K562 (cell line): ENCODE data around the gene FGF14. TPM values are rescaled to one million over a fixed set of nuclear protein-coding genes. Genes with fewer than 3 reads are reported as not detected.

Experiments
- ATAC-seq: fragments of 200-7000 bp; cut with Tn5 transposase; 3 replicates; pipeline ENCODE4 v1.9.1; 2020; ENCODE audit warnings: moderate library complexity
- BruUV-seq: library from RNA; stranded (reverse); fragments of 400-500 nt; replicated peaks from 2 replicates; lab custom pipeline; 2021; lab: Mats Ljungman, UMichigan
- CTCF ChIA-PET: fragments of 300-600 bp; formaldehyde crosslinking; extraction: SDS; loops from one replicate; lab custom pipeline; 2021; ENCODE audit warnings: low intra/inter-chr PET ratio; lab: Yijun Ruan, JAX
- POLR2A ChIA-PET: fragments of 300-600, 350-650 bp; sonication (Branson Sonifier 250); formaldehyde crosslinking; extraction: SDS; loops from one replicate; lab custom pipeline; 2021; ENCODE audit warnings: antibody characterized with exemption, inconsistent platforms; lab: Yijun Ruan, JAX
- DNase-seq, 4 experiments: peaks; one replicate each; pipeline versions ENCODE4 v3.0.0 to v3.0.0-alpha.2; 2011 to 2018; ENCODE audit warnings: low spot score in 3 of 4, mixed read lengths in 3 of 4; ENCODE audit errors: extremely low read depth in 1 of 4
- FAIRE-seq: peaks from 2 replicates; lab custom pipeline; 2011; peaks lifted over from hg19 to GRCh38; lab: Jason Lieb, UNC
- H2AFZ ChIP-seq: 2 replicates; pipeline ENCODE4 v1.6.0; 2011; ENCODE audit warnings: low read depth, low read length, control low read depth, inconsistent platforms
- H3K27ac ChIP-seq: fragments of 200-600 bp; 3 replicates; pipeline ENCODE4 v1.8.0; 2011; ENCODE audit warnings: low read depth, mild to moderate bottlenecking, control low read depth, inconsistent platforms, low read length, moderate library complexity, mixed read lengths; ENCODE audit errors: extremely low read depth
- H3K27me3 ChIP-seq, 2 experiments: fragments of 300-600 bp in 1 of 2; 2 replicates in 1 of 2; 3 replicates in 1 of 2; pipeline versions ENCODE4 v1.6.0 to v1.8.0; 2011; ENCODE audit warnings: inconsistent platforms in 2 of 2, low read length in 2 of 2, mild to moderate bottlenecking in 1 of 2, mixed read lengths in 1 of 2, moderate library complexity in 1 of 2; ENCODE audit not compliant: control insufficient read depth in 2 of 2, insufficient read depth in 2 of 2
- H3K36me3 ChIP-seq: fragments of 300-600 bp; 3 replicates; pipeline ENCODE4 v1.8.0; 2011; ENCODE audit warnings: mild to moderate bottlenecking, low read length, inconsistent platforms; ENCODE audit not compliant: control insufficient read depth, insufficient read depth
- H3K4me1 ChIP-seq, 2 experiments: fragments of 200-600 bp in 1 of 2; replicated peaks in 1 of 2; 2 replicates in 1 of 2; 3 replicates in 1 of 2; pipeline versions ENCODE4 v1.5.1 to v1.8.0; 2011; ENCODE audit warnings: inconsistent platforms in 2 of 2, low read length in 2 of 2, mild to moderate bottlenecking in 1 of 2, mixed read lengths in 1 of 2, moderate library complexity in 1 of 2; ENCODE audit not compliant: control insufficient read depth in 2 of 2, insufficient read depth in 2 of 2
- H3K4me2 ChIP-seq: 2 replicates; pipeline ENCODE4 v1.6.1; 2011; ENCODE audit warnings: low read length, control low read depth, inconsistent platforms, mixed read lengths; ENCODE audit not compliant: insufficient read depth
- H3K4me3 ChIP-seq: fragments of 200-600 bp; sonication (generic), shearing (Covaris generic); 2 replicates; pipeline ENCODE4 v1.5.1; 2016; ENCODE audit warnings: control low read depth, inconsistent platforms
- H3K79me2 ChIP-seq: fragments of 200-600 bp; 3 replicates; pipeline ENCODE4 v1.8.0; 2011; ENCODE audit warnings: low read length, inconsistent platforms; ENCODE audit not compliant: control insufficient read depth, insufficient read depth
- H3K9ac ChIP-seq, 2 experiments: 2 replicates each; pipeline versions ENCODE4 v1.6.0 to v1.6.1; 2011; ENCODE audit warnings: low read depth in 2 of 2, low read length in 2 of 2, control low read depth in 1 of 2, inconsistent platforms in 1 of 2, mild to moderate bottlenecking in 1 of 2, mixed read lengths in 1 of 2; ENCODE audit not compliant: insufficient read depth in 1 of 2
- H3K9me1 ChIP-seq: one replicate; pipeline ENCODE4 v1.6.0; 2011; ENCODE audit warnings: inconsistent platforms, mild to moderate bottlenecking, low read length, moderate library complexity; ENCODE audit not compliant: control insufficient read depth, insufficient read depth
- H3K9me3 ChIP-seq: replicated peaks from 2 replicates; pipeline ENCODE4 v1.5.1; 2011; ENCODE audit warnings: low read depth, low read length, inconsistent platforms; ENCODE audit not compliant: control insufficient read depth, insufficient read depth
- H4K20me1 ChIP-seq: replicated peaks from 2 replicates; pipeline ENCODE4 v1.6.1; 2011; ENCODE audit warnings: low read length, inconsistent platforms, mixed read lengths; ENCODE audit not compliant: control insufficient read depth, insufficient read depth
- CAMTA2 ChIP-seq: fragments of 250-450 bp; sonication (Bioruptor Pico); conservative IDR thresholded peaks from 2 replicates; pipeline ENCODE4 v1.5.1; 2022
- CGGBP1 ChIP-seq: fragments of 250-450 bp; sonication (Bioruptor Pico); IDR thresholded peaks from 2 replicates; pipeline ENCODE4 v1.9.0; 2021; ENCODE audit warnings: mild to moderate bottlenecking
- ELK1 ChIP-seq: sonication (generic); formaldehyde crosslinking; IDR thresholded peaks from 2 replicates; pipeline ENCODE4 v1.8.1; 2022; ENCODE audit warnings: missing genetic modification reagents
- GABPB2 ChIP-seq: fragments of 250-450 bp; sonication (Bioruptor Pico); conservative IDR thresholded peaks from 2 replicates; pipeline ENCODE4 v1.5.1; 2021; ENCODE audit warnings: mild to moderate bottlenecking
- HSF4 ChIP-seq: fragments of 250-450 bp; sonication (Bioruptor Pico); IDR thresholded peaks from 2 replicates; pipeline ENCODE4 v2.1.2; 2022; ENCODE audit warnings: mild to moderate bottlenecking, moderate library complexity, borderline replicate concordance
- PHTF2 ChIP-seq: fragments of 250-450 bp; sonication (Bioruptor Pico); IDR thresholded peaks from 2 replicates; pipeline ENCODE4 v1.5.0; 2021; ENCODE audit warnings: mild to moderate bottlenecking
- RFX1 ChIP-seq: fragments of 450-650 bp; IDR thresholded peaks from 2 replicates; pipeline ENCODE4 v1.6.1; 2016; ENCODE audit warnings: mild to moderate bottlenecking, moderate library complexity
- SMARCB1 ChIP-seq: IDR thresholded peaks from 2 replicates; pipeline ENCODE4 v1.6.1; 2011; ENCODE audit warnings: improper control_type of control experiment, low read depth; ENCODE audit not compliant: insufficient read length
- SRF ChIP-seq, 2 experiments: fragments of 250-450, 450-650 bp in 1 of 2; sonication (Bioruptor Pico) in 1 of 2; sonication (generic) in 1 of 2; formaldehyde crosslinking; IDR thresholded peaks; 2 replicates each; pipeline versions ENCODE4 v1.5.0 to v1.5.1; 2020 to 2022; ENCODE audit warnings: mild to moderate bottlenecking in 1 of 2, missing genetic modification reagents in 1 of 2
- U2AF1 ChIP-seq: fragments of 200-400 bp; formaldehyde crosslinking; optimal IDR thresholded peaks from 2 replicates; pipeline ENCODE3; 2017; ENCODE audit warnings: mild to moderate bottlenecking, low read depth, low read length, moderate library complexity
- ZBED1 ChIP-seq: IDR thresholded peaks from 2 replicates; pipeline ENCODE4 v1.6.1; 2014
- ZNF133 ChIP-seq: fragments of 250-450 bp; sonication (Bioruptor Pico); IDR thresholded peaks from 2 replicates; pipeline ENCODE4 v1.4.0; 2020; ENCODE audit warnings: mild to moderate bottlenecking
- ZNF507 ChIP-seq: conservative IDR thresholded peaks from 2 replicates; pipeline ENCODE4 v1.6.1; 2017; ENCODE audit warnings: missing genetic modification characterization, missing compliant biosample characterization
- ZNF695 ChIP-seq: fragments of 450-650 bp; formaldehyde crosslinking; IDR thresholded peaks from 2 replicates; pipeline ENCODE4 v1.4.0; 2020; ENCODE audit warnings: mild to moderate bottlenecking, moderate library complexity
- WGBS: fragments of 100-300 bp; shearing (Covaris generic); methylation state at CpG from one replicate; pipeline ENCODE4 v1.1.6; 2016; ENCODE audit warnings: low coverage, mixed read lengths; ENCODE audit not compliant: insufficient coverage; ENCODE audit errors: missing lambda C conversion rate; 5-methylcytosine and 5-hydroxymethylcytosine counted together
- in situ Hi-C: fragments of 300-500 bp; cut with MboI; formaldehyde crosslinking; loops from 4 replicates; pipeline ENCODE4 v1.15.0; 2018; ENCODE audit warnings: inconsistent platforms, mixed read lengths
- intact Hi-C: fragments of 100-400 bp; cut with micrococcal nuclease; formaldehyde crosslinking; loops from 2 replicates; pipeline ENCODE4 v1.14.2; 2022
- polyA plus RNA-seq, 8 experiments: library from polyadenylated mRNA; depleted of rRNA in 4 of 8; stranded (reverse) in 5 of 8; unstranded in 3 of 8; fragments of >200 nt; fragmentation: Nextera tagmentation in 2 of 8; fragmentation: Illumina TruSeq in 1 of 8; extraction: Ambion mirVana in 2 of 8; extraction: Trizol in 1 of 8; gene quantifications; 2 replicates each; pipeline versions ENCODE4 v1.2.1 to v1.2.3, GENCODE V29; 2011 to 2014; ENCODE audit warnings: inconsistent platforms in 1 of 8, missing spikeins in 1 of 8
- total RNA-seq, 7 experiments: library from RNA; depleted of rRNA in 6 of 7; stranded (reverse); fragments of >200 nt in 6 of 7; fragmentation: Illumina TruSeq in 2 of 7; extraction: Trizol in 2 of 7; gene quantifications; 2 replicates each; pipeline versions ENCODE4 v1.2.1 to v1.2.3, GENCODE V29; 2011 to 2021; ENCODE audit warnings: low replicate concordance in 1 of 7

The FGF14 gene
- total and polyA plus RNA-seq, 9 of the 15 experiments (the other 6 are each of a cell fraction or from before 2014, with no cell fraction given) = not detected

- in situ Hi-C loops = no loop called here
- H3K9me3 ChIP-seq = no peaks in the 10 kb centered on the region
- ATAC-seq (no peak), DNase-seq (no peak), FAIRE-seq (no peak)
- H3K79me2 ChIP-seq = no peaks in the 10 kb centered on the region
- intact Hi-C loops = no loop called here
- H3K27me3 ChIP-seq = no peaks in the 10 kb centered on the region
- H3K4me2 ChIP-seq = no peak overlapping the region
- no peak overlapping the region for H3K27ac ChIP-seq
- no TSS peak for BruUV-seq
- no peak overlapping the region for H3K4me3 ChIP-seq
- no peaks in the 10 kb centered on the region for H3K9me1 ChIP-seq
- POLR2A ChIA-PET = no interaction called here
- no peaks in the 10 kb centered on the region for H4K20me1 ChIP-seq
- no peak for TF ChIP-seq CAMTA2
- TF ChIP-seq ELK1 (CRISPR knock-in tag) = no peak
- TF ChIP-seq GABPB2 = no peak
- no peak for TF ChIP-seq ZBED1
- no peak for TF ChIP-seq HSF4 (CRISPR knock-in tag)
- TF ChIP-seq U2AF1 = no peak
- TF ChIP-seq, all 486 proteins: peak for 0
- Histone ChIP-seq H2AFZ (no peak overlapping the region), H3K4me1 (no peaks in the 10 kb centered on the region), H3K36me3 (no peaks in the 10 kb centered on the region), H3K9ac (no peak overlapping the region)
- CTCF ChIA-PET = no interaction called here
Observed at GRCh38 chr13:102145750-102146149, 256.1 kb downstream of the FGF14 start.

GRCh38 chr13:102142473-102142826 is 259.4 kb downstream of the FGF14 start:
- 0% methylated on average over 1 of the region's 1 CpG for WGBS
- ChIA-PET POLR2A (no interaction called here), CTCF (no interaction called here)

More at GRCh38 chr13:102142473-102142826, 259.4 kb downstream of the FGF14 start:
- DNase-seq (no peak), ATAC-seq (no peak), FAIRE-seq (no peak)
- Histone ChIP-seq H2AFZ (no peak overlapping the region), H3K4me1 (no peaks in the 10 kb centered on the region), H3K9me3 (no peaks in the 10 kb centered on the region), H3K4me3 (no peak overlapping the region), H3K9me1 (no peaks in the 10 kb centered on the region), H3K27me3 (no peaks in the 10 kb centered on the region), H3K4me2 (no peak overlapping the region), H3K79me2 (no peaks in the 10 kb centered on the region), H3K36me3 (no peaks in the 10 kb centered on the region), H3K9ac (no peak overlapping the region), H3K27ac (no peak overlapping the region), H4K20me1 (no peaks in the 10 kb centered on the region)
- no TSS peak for BruUV-seq
- intact Hi-C loops = no loop called here
- TF ChIP-seq ZNF507 (tag) (no peak), ELK1 (CRISPR knock-in tag) (no peak), ZNF133 (CRISPR knock-in tag) (no peak), SMARCB1 (no peak), PHTF2 (CRISPR knock-in tag) (no peak), ZNF695 (no peak), RFX1 (no peak), SRF (CRISPR knock-in tag; IDR thresholded peaks at IDR 0.05) (no peak), CGGBP1 (CRISPR knock-in tag) (no peak)
- in situ Hi-C loops = no loop called here
